HUES64 (cell line): ENCODE measurements around the gene NEMP2.

Experiments
- H3K27ac ChIP-seq: 2 replicates; pipeline ENCODE4 v1.7.0; 2013; ENCODE audit warnings: low read depth, low read length, inconsistent platforms
- H3K27me3 ChIP-seq: 2 replicates; pipeline ENCODE4 v1.6.1; 2013; ENCODE audit warnings: mild to moderate bottlenecking, low read length; ENCODE audit not compliant: insufficient read depth
- H3K36me3 ChIP-seq: 2 replicates; pipeline ENCODE4 v1.6.1; 2013; ENCODE audit warnings: mild to moderate bottlenecking, low read length; ENCODE audit not compliant: insufficient read depth
- H3K4me1 ChIP-seq: 2 replicates; pipeline ENCODE4 v1.6.1; 2013; ENCODE audit warnings: mild to moderate bottlenecking, low read length, moderate library complexity; ENCODE audit not compliant: insufficient read depth
- H3K4me3 ChIP-seq: 2 replicates; pipeline ENCODE4 v1.5.1; 2013; ENCODE audit warnings: mild to moderate bottlenecking, low read length, moderate library complexity
- H3K9ac ChIP-seq: 2 replicates; pipeline ENCODE4 v1.6.1; 2013; ENCODE audit warnings: mild to moderate bottlenecking, low read depth, low read length
- H3K9me3 ChIP-seq: 2 replicates; pipeline ENCODE4 v1.6.1; 2013; ENCODE audit warnings: low read depth, low read length; ENCODE audit not compliant: insufficient read depth
- WGBS: fragments of 150-250, 120-280 bp; methylation state at CpG from one replicate; pipeline ENCODE4 v1.1.7; 2013; ENCODE audit warnings: missing lambda C conversion rate; 5-methylcytosine and 5-hydroxymethylcytosine counted together

NEMP2 gene

DNA sequence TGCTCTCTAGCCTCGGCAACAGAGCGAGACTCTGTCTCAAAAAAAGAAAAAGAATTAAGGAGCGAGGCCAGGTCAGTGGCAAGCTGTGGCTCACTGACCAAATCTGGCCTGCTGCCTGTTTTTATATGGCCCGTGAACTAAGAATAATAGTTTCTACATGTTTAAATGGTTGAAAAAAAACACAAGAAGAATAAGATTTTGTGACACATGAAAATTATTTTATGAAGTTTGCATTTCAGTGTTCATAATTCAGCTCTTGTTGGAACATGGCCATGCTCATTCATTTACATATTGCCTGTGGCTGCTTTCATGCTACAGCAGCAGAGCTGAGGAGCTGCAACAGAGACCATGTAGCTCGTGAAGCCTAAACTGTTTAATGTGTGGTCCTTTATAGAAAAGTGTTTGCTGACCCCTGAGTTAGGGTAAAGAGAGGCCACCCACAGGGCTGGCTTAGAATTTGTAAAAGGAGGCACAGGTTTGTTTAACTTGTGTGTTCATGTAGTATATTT, 66.9 kb downstream of the NEMP2 start:
- Histone ChIP-seq H3K36me3 (no peaks in the 10 kb centered on the region), H3K4me1 (peaks cover 6% of the 10 kb centered on the region; the same call in 1 of the 2 replicates), H3K27me3 (no peaks in the 10 kb centered on the region), H3K4me3 (no peak overlapping the region), H3K27ac (no peak overlapping the region), H3K9ac (no peak overlapping the region), H3K9me3 (peaks cover 9% of the 10 kb centered on the region; the same call in 1 of the 2 replicates)
- WGBS: 86% methylated on average over 5 of the region's 5 CpGs

DNA sequence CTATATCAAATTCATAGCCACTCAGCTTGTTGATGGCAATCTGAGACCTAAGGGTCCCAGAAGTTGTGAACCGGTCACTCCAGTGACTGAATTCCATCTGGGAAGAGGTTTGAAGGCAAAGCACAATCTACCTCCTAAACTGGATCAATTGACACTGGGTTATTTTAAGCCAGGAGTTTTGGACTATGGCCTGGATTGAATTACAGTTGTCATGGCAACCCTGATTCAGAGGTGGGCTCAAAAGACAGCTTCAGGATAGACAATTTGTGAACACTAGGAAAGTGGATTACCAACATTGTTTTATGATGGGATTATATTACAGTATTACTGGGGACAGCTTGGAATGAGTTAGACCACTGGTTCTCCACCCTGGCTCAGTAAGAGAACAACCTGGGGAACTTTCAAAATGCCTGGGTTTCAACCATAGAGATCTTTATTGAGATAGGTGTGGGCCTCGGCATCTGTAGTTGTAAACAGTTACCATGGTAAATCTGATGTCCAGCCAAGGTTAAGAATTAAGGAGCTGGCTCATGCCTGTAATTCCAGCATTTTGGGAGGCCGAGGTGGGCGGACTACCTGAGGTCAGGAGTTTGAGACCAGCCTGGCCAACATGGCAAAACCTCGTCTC, 67.6 kb downstream of the NEMP2 start:
- Histone ChIP-seq H3K27ac (no peak overlapping the region), H3K27me3 (no peaks in the 10 kb centered on the region), H3K4me1 (peaks cover 6% of the 10 kb centered on the region; the same call in 1 of the 2 replicates), H3K4me3 (no peak overlapping the region), H3K36me3 (no peaks in the 10 kb centered on the region), H3K9ac (no peak overlapping the region), H3K9me3 (peaks cover 9% of the 10 kb centered on the region; the same call in 1 of the 2 replicates)
- WGBS: 95% methylated on average over 5 of the region's 5 CpGs

- Histone ChIP-seq H3K4me1 (peaks cover 6% of the 10 kb centered on the region; the same call in 1 of the 2 replicates), H3K36me3 (no peaks in the 10 kb centered on the region), H3K27ac (no peak overlapping the region), H3K27me3 (no peaks in the 10 kb centered on the region), H3K9ac (no peak overlapping the region), H3K4me3 (no peak overlapping the region), H3K9me3 (no peaks in the 10 kb centered on the region)
- WGBS: 80% methylated on average over 1 of the region's 2 CpGs
Observed at GRCh38 chr2:190465060-190465459, 69.5 kb downstream of the NEMP2 start.

DNA sequence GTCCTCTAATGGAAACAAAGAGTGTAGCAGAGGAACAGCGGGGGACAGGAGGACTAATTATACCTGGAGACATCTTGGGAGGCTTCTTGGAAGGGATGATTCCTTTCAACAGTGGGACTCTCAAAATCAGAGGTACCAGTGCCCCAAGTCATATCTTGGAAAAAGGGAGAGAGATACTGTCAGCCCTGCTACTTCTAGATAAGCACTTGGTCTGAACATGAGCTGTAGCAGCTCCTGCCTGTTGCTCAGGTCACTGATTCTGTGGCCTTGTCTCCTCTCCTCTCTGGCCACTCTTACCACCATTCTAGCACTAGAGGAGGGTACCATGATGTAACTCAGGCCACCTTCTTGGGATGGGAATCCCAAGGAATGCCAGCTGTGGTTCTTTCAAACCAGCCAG, 71.9 kb downstream of the NEMP2 start:
- H3K36me3 ChIP-seq: no peaks in the 10 kb centered on the region
- H3K27me3 ChIP-seq: no peaks in the 10 kb centered on the region
- WGBS: 78% methylated on average over 1 of the region's 1 CpG
- no peak overlapping the region for H3K9ac ChIP-seq
- H3K4me1 ChIP-seq: 0 out of 2 replicates have a peak, but pooled peaks cover 1% of the 10 kb centered on the region
- no peaks in the 10 kb centered on the region for H3K9me3 ChIP-seq
- no peak overlapping the region for H3K27ac ChIP-seq
- no peak overlapping the region for H3K4me3 ChIP-seq

GRCh38 chr2:190462181-190462580, 72.3 kb downstream of the NEMP2 start:
- no peak overlapping the region for H3K9ac ChIP-seq
- H3K4me1 ChIP-seq: no peaks in the 10 kb centered on the region
- no peaks in the 10 kb centered on the region for H3K36me3 ChIP-seq
- H3K4me3 ChIP-seq: no peak overlapping the region
- H3K27ac ChIP-seq: no peak overlapping the region
- H3K27me3 ChIP-seq: no peaks in the 10 kb centered on the region
- 89% methylated on average over 2 of the region's 2 CpGs for WGBS
- H3K9me3 ChIP-seq: no peaks in the 10 kb centered on the region

DNA sequence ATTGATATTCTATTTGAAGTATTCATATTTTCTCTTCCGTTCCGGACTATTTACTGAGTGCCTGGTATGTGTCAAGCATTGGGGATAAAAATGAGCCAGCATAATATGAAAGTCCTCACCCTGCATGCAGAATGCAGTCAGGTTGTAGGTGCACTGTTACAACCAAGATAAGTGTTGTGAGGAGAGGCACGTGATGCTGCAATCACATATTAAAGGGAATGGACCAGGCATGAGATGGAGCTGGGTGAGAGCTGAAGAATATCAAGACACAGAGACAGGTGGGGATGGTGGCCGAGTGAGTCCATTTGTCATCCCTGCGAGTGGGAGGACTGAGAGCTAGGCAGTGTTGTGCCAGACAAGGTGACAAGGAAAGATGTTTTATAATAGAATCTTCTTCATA, 74.0 kb downstream of the NEMP2 start:
- no peaks in the 10 kb centered on the region for H3K36me3 ChIP-seq
- H3K27me3 ChIP-seq: no peaks in the 10 kb centered on the region
- no peak overlapping the region for H3K4me3 ChIP-seq
- H3K4me1 ChIP-seq: no peaks in the 10 kb centered on the region
- H3K27ac ChIP-seq: no peak overlapping the region
- 95% methylated on average over 5 of the region's 5 CpGs for WGBS
- no peaks in the 10 kb centered on the region for H3K9me3 ChIP-seq
- no peak overlapping the region for H3K9ac ChIP-seq

- no peak overlapping the region for H3K27ac ChIP-seq
- H3K27me3 ChIP-seq: no peaks in the 10 kb centered on the region
- H3K9ac ChIP-seq: no peak overlapping the region
- H3K36me3 ChIP-seq: no peaks in the 10 kb centered on the region
- 93% methylated on average over 1 of the region's 1 CpG for WGBS
- no peaks in the 10 kb centered on the region for H3K4me1 ChIP-seq
- H3K4me3 ChIP-seq: no peak overlapping the region
- no peaks in the 10 kb centered on the region for H3K9me3 ChIP-seq
Observed at GRCh38 chr2:190459881-190460280, 74.6 kb downstream of the NEMP2 start.

- WGBS: 92% methylated on average over 8 of the region's 8 CpGs
- Histone ChIP-seq H3K4me3 (no peak overlapping the region), H3K36me3 (no peaks in the 10 kb centered on the region), H3K9ac (no peak overlapping the region), H3K9me3 (no peaks in the 10 kb centered on the region), H3K4me1 (no peaks in the 10 kb centered on the region), H3K27ac (no peak overlapping the region), H3K27me3 (no peaks in the 10 kb centered on the region)
Observed at GRCh38 chr2:190458352-190459107, 76.0 kb downstream of the NEMP2 start.

GRCh38 chr2:190457256-190457655, 77.3 kb downstream of the NEMP2 start:
- no peak overlapping the region for H3K9ac ChIP-seq
- no peaks in the 10 kb centered on the region for H3K27me3 ChIP-seq
- H3K27ac ChIP-seq: no peak overlapping the region
- H3K9me3 ChIP-seq: no peaks in the 10 kb centered on the region
- H3K4me3 ChIP-seq: no peak overlapping the region
- WGBS: 94% methylated on average over 2 of the region's 2 CpGs
- no peaks in the 10 kb centered on the region for H3K36me3 ChIP-seq
- no peaks in the 10 kb centered on the region for H3K4me1 ChIP-seq

DNA sequence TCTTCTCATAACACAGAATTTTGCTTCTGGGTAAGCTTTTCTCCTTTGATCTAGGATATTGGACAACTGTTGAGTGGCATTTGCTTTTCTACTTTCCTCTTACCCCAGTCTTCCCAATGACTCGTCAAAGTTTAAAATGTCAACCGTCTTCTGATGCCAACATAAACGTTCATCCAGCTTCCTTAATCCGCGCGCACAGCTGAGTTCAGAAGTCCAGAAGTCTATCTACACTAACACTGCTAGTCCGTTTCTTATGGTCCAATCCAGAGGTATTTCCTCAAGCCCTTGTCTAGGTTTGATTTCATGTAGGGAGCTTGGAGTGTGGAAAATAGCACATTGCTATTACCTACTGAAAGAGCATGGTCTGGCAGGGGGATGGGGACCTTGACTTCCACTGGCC, 77.7 kb downstream of the NEMP2 start:
- H3K4me3 ChIP-seq: no peak overlapping the region
- H3K27me3 ChIP-seq: no peaks in the 10 kb centered on the region
- H3K9me3 ChIP-seq: no peaks in the 10 kb centered on the region
- H3K9ac ChIP-seq: no peak overlapping the region
- WGBS: 96% methylated on average over 7 of the region's 7 CpGs
- H3K4me1 ChIP-seq: no peaks in the 10 kb centered on the region
- H3K36me3 ChIP-seq: no peaks in the 10 kb centered on the region
- H3K27ac ChIP-seq: no peak overlapping the region

- Histone ChIP-seq H3K9me3 (no peaks in the 10 kb centered on the region), H3K27me3 (no peaks in the 10 kb centered on the region), H3K4me3 (no peak overlapping the region), H3K27ac (no peak overlapping the region), H3K9ac (no peak overlapping the region), H3K36me3 (no peaks in the 10 kb centered on the region), H3K4me1 (no peaks in the 10 kb centered on the region)
- 94% methylated on average over 7 of the region's 7 CpGs for WGBS
Observed at GRCh38 chr2:190455358-190456095, 79.0 kb downstream of the NEMP2 start.
